H1 (cell line): ENCODE results near the gene FAM162B. TPM values are rescaled to one million over a fixed set of nuclear protein-coding genes. Genes with fewer than 3 reads are reported as not detected.

Experiments used
- BRCA1 ChIP-seq: IDR thresholded peaks from 2 replicates; pipeline ENCODE4 v1.6.1; 2012; ENCODE audit warnings: low read depth, low read length, improper control_type of control experiment
- CHD7 ChIP-seq: fragments of 300-600 bp; sonication (generic); IDR thresholded peaks from 2 replicates; pipeline ENCODE4 v1.7.1; 2012; ENCODE audit warnings: low read length, moderate library complexity, mild to moderate bottlenecking, inconsistent platforms; ENCODE audit not compliant: insufficient replicate concordance
- SIRT6 ChIP-seq: IDR thresholded peaks from one replicate; pipeline ENCODE4 v1.7.1; 2012; ENCODE audit warnings: low read length, inconsistent platforms
- polyA plus RNA-seq, 7 experiments: library from polyadenylated mRNA; depleted of rRNA in 3 of 7; stranded (reverse) in 5 of 7; unstranded in 2 of 7; fragments of >200 nt in 5 of 7; fragments of 200-250 nt in 2 of 7; gene quantifications; 1 replicate in 5 of 7; 2 replicates in 1 of 7; 4 replicates in 1 of 7; pipeline versions ENCODE4 v1.2.1 to v1.2.3, GENCODE V29; 2011 to 2013; ENCODE audit warnings: missing spikeins in 2 of 7, mixed read lengths in 2 of 7
- total RNA-seq: library from RNA; stranded (reverse); fragmentation: NEBNext Ultra II Directional; extraction: Animal tissue kit (Norgen Biotek cat#: 25700); gene quantifications from 2 replicates; pipeline ENCODE4 v1.2.1, GENCODE V29; 2021

The FAM162B gene
- total and polyA plus RNA-seq, 2 of the 8 experiments (the other 6 are each of a cell fraction or from before 2014, with no cell fraction given) = 2.6 to 3.2 TPM

- no peak for TF ChIP-seq CHD7
- no peak for TF ChIP-seq BRCA1
- no peak for TF ChIP-seq SIRT6
- TF ChIP-seq, all 59 proteins: peak for 0
Measured at GRCh38 chr6:116812051-116812650, 46.6 kb upstream of the FAM162B start (continued).
